ENCODE measurements around the gene TSPAN15. TPM values are rescaled to one million over a fixed set of nuclear protein-coding genes. Genes with fewer than 3 reads are reported as not detected.

TSPAN15 gene
- total RNA-seq, 1 experiment from 2014 or later = 7.7 TPM

DNA sequence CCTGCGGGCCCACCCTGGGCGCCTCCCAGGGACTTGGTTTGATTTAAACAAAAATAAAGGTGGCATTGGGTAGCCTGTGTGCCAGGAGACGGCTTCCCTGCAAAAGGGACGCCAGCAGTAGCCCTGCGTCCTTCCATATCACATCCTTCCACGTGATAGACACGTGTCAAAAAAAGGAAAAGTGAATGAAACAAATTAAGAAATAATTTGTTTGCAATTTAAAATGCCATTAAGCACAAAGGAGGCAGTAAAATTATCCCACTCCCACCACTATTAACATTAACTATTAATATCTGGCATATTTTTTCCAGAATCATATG lies 42.1 kb upstream of the TSPAN15 start:
- H2BK15ac ChIP-seq (ENCODE audit: low read depth, low read length) = no peak overlapping the region
- H3K79me1 ChIP-seq (ENCODE audit: insufficient read depth, low read depth, low read length, poor library complexity, severe bottlenecking) = no peaks in the 10 kb centered on the region
- no peak overlapping the region for H3K4me2 ChIP-seq (ENCODE audit: insufficient read depth, insufficient read length, low read length)
- H3K14ac ChIP-seq (ENCODE audit: insufficient read depth, low read length) = peak overlapping the region; percentile 64; the same call in 1 of the 2 replicates
- no peak overlapping the region for H2BK20ac ChIP-seq (ENCODE audit: low read depth, low read length, poor library complexity, severe bottlenecking)
- no peaks in the 10 kb centered on the region for H3K9me3 Mint-ChIP-seq
- no peak overlapping the region for H4K8ac ChIP-seq (replicated peaks; ENCODE audit: insufficient read length, low read depth, low read length)
- no peaks in the 10 kb centered on the region for H3K79me2 ChIP-seq (ENCODE audit: insufficient read depth, low read length)
- no peak overlapping the region for H2BK5ac ChIP-seq (ENCODE audit: insufficient read length, low read length)
- H3K27me3 ChIP-seq (ENCODE audit: insufficient read depth, low read length) = no peaks in the 10 kb centered on the region; the same call in 1 of the 2 replicates
- no peak overlapping the region for H2BK12ac ChIP-seq (ENCODE audit: insufficient read length, low read depth, low read length)
- H3K27me3 Mint-ChIP-seq (ENCODE audit: low read depth) = peaks cover 17% of the 10 kb centered on the region
- no peaks in the 10 kb centered on the region for H4K20me1 ChIP-seq (ENCODE audit: control insufficient read depth, insufficient read depth, insufficient read length)
- H3K9me3 ChIP-seq (ENCODE audit: control insufficient read depth, low read depth, low read length) = no peaks in the 10 kb centered on the region
- peaks cover 28 to 36% of the 10 kb centered on the region in 2 experiments for H3K4me1 Mint-ChIP-seq
- no peak for DNase-seq
- TF ChIP-seq, protein P1, sequence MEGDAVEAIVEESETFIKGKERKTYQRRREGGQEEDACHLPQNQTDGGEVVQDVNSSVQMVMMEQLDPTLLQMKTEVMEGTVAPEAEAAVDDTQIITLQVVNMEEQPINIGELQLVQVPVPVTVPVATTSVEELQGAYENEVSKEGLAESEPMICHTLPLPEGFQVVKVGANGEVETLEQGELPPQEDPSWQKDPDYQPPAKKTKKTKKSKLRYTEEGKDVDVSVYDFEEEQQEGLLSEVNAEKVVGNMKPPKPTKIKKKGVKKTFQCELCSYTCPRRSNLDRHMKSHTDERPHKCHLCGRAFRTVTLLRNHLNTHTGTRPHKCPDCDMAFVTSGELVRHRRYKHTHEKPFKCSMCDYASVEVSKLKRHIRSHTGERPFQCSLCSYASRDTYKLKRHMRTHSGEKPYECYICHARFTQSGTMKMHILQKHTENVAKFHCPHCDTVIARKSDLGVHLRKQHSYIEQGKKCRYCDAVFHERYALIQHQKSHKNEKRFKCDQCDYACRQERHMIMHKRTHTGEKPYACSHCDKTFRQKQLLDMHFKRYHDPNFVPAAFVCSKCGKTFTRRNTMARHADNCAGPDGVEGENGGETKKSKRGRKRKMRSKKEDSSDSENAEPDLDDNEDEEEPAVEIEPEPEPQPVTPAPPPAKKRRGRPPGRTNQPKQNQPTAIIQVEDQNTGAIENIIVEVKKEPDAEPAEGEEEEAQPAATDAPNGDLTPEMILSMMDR (conservative IDR thresholded peaks at IDR 0.05) = no peak
- no peak overlapping the region for H4K5ac ChIP-seq (ENCODE audit: insufficient read length, low read depth, low read length)
- peak overlapping the region; percentile 98 for H2BK120ac ChIP-seq (ENCODE audit: low read depth, low read length, poor library complexity, severe bottlenecking)
- peaks cover 0 to 2% (median 0%) of the 10 kb centered on the region in 3 experiments; a peak in 3 of 7 replicates for H3K36me3 Mint-ChIP-seq (ENCODE audit: insufficient read depth in 1 of 3, low read depth in 3 of 3)
- WGBS (ENCODE audit: extremely low coverage, insufficient read length, low lambda C conversion rate) = no CpG with 5 or more reads among the region's 7 CpGs
- H3K23me2 ChIP-seq (ENCODE audit: insufficient read length, low read depth, low read length, poor library complexity, severe bottlenecking) = no peaks in the 10 kb centered on the region
- no peak overlapping the region for H3K4ac ChIP-seq (ENCODE audit: low read depth, low read length)
- H3K4me1 ChIP-seq (ENCODE audit: insufficient read depth, low read length) = no peaks in the 10 kb centered on the region; the same call in 1 of the 2 replicates
- no peak overlapping the region for H2AK5ac ChIP-seq (ENCODE audit: insufficient read length, low read length)
- no peak overlapping the region for H3K23ac ChIP-seq (ENCODE audit: insufficient read length, low read depth, low read length)
- no peak overlapping the region for H2AFZ ChIP-seq (ENCODE audit: low read length)
- no peak overlapping the region for H3T11ph ChIP-seq (ENCODE audit: low read length)
- H3K4me3 Mint-ChIP-seq = no peak overlapping the region
- no peak overlapping the region for H3K27ac ChIP-seq (ENCODE audit: insufficient read length, low read depth, low read length)
- H3K27ac Mint-ChIP-seq = no peak overlapping the region
- H3K56ac ChIP-seq (ENCODE audit: insufficient read length, low read depth, low read length) = no peak overlapping the region
- H3K9ac ChIP-seq (ENCODE audit: extremely low read depth, insufficient read length, low read length) = no peak overlapping the region
- no peak overlapping the region for H4K91ac ChIP-seq (ENCODE audit: insufficient read length, low read depth, low read length)
- peak overlapping the region; percentile 80 for H3K18ac ChIP-seq (ENCODE audit: insufficient read length, low read depth, low read length)

Measured in H9 (cell line).